Skeletal muscle tissue (tissue), 4 donors: Measurements from ENCODE around the gene OR2A1. TPM values are rescaled to one million over a fixed set of nuclear protein-coding genes. Genes with fewer than 3 reads are reported as not detected.
"Not testable (repeated sequence)": the region's sequence is repeated elsewhere in the genome, so short reads cannot be mapped to it uniquely, and the experiment has no call there.

Experiments used
- H3K27ac ChIP-seq: one replicate; pipeline ENCODE4 v1.7.0; 2013; ENCODE audit warnings: mild to moderate bottlenecking, low read depth, low read length, inconsistent platforms
- H3K27me3 ChIP-seq, 3 donors: one replicate each; pipeline ENCODE4 v1.7.0; 2013; ENCODE audit warnings: low read length in 3 of 3; ENCODE audit not compliant: control insufficient read depth in 3 of 3, insufficient read depth in 3 of 3
- H3K36me3 ChIP-seq, 3 donors: one replicate each; pipeline ENCODE4 v1.7.0; 2013; ENCODE audit warnings: low read length in 3 of 3; ENCODE audit not compliant: control insufficient read depth in 3 of 3, insufficient read depth in 3 of 3
- H3K4me1 ChIP-seq, 3 donors: one replicate each; pipeline ENCODE4 v1.7.0; 2013; ENCODE audit warnings: low read length in 3 of 3, mild to moderate bottlenecking in 3 of 3; ENCODE audit not compliant: control insufficient read depth in 3 of 3, insufficient read depth in 3 of 3
- H3K4me3 ChIP-seq, 3 donors: one replicate each; pipeline ENCODE4 v1.7.0; 2013; ENCODE audit warnings: low read length in 3 of 3
- H3K9ac ChIP-seq, 3 donors: one replicate each; pipeline ENCODE4 v1.7.0; 2013; ENCODE audit warnings: low read length in 3 of 3, mild to moderate bottlenecking in 3 of 3, moderate library complexity in 2 of 3, low read depth in 1 of 3
- H3K9me3 ChIP-seq, 3 donors: one replicate each; pipeline ENCODE4 v1.7.0; 2013; ENCODE audit warnings: low read length in 3 of 3; ENCODE audit not compliant: control insufficient read depth in 3 of 3
- total RNA-seq: library from RNA; depleted of rRNA; stranded (reverse); fragments of >200 nt; gene quantifications from one replicate; pipeline ENCODE4 v1.2.3, GENCODE V29; 2014
- donor health status: Osteomylitis.

Gene OR2A1
- total RNA-seq, 1 donor from 2014 or later = under 0.01 TPM

GRCh38 chr7:144323359-144323758, 11.1 kb downstream of the OR2A1 start:
- not testable (repeated sequence) for H3K36me3 ChIP-seq, H3K27ac ChIP-seq, H3K4me1 ChIP-seq, H3K9ac ChIP-seq, H3K27me3 ChIP-seq, H3K9me3 ChIP-seq, H3K4me3 ChIP-seq

- H3K9me3 ChIP-seq, H3K36me3 ChIP-seq, H3K4me1 ChIP-seq, H3K9ac ChIP-seq, H3K27me3 ChIP-seq, H3K4me3 ChIP-seq, H3K27ac ChIP-seq: not testable (repeated sequence)
Observed at GRCh38 chr7:144325868-144326267, 13.6 kb downstream of the OR2A1 start.

GRCh38 chr7:144330044-144330443, 17.8 kb downstream of the OR2A1 start:
- not testable (repeated sequence) for H3K27ac ChIP-seq, H3K4me1 ChIP-seq, H3K9ac ChIP-seq, H3K9me3 ChIP-seq, H3K4me3 ChIP-seq, H3K36me3 ChIP-seq, H3K27me3 ChIP-seq

GRCh38 chr7:144331221-144331995, 19.2 kb downstream of the OR2A1 start:
- not testable (repeated sequence) for H3K27me3 ChIP-seq, H3K4me3 ChIP-seq, H3K4me1 ChIP-seq, H3K9ac ChIP-seq, H3K36me3 ChIP-seq, H3K9me3 ChIP-seq, H3K27ac ChIP-seq

GRCh38 chr7:144331996-144332288, 19.7 kb downstream of the OR2A1 start:
- not testable (repeated sequence) for H3K27ac ChIP-seq, H3K9ac ChIP-seq, H3K4me1 ChIP-seq, H3K36me3 ChIP-seq, H3K9me3 ChIP-seq, H3K4me3 ChIP-seq, H3K27me3 ChIP-seq

GRCh38 chr7:144348625-144349024, 36.4 kb downstream of the OR2A1 start:
- not testable (repeated sequence) for H3K36me3 ChIP-seq, H3K4me1 ChIP-seq

GRCh38 chr7:144351667-144352066, 39.4 kb downstream of the OR2A1 start:
- H3K27me3 ChIP-seq, H3K27ac ChIP-seq, H3K4me3 ChIP-seq: not testable (repeated sequence)

More at GRCh38 chr7:144348625-144349024, 36.4 kb downstream of the OR2A1 start:
- not testable (repeated sequence) for H3K27ac ChIP-seq, H3K27me3 ChIP-seq, H3K9me3 ChIP-seq, H3K9ac ChIP-seq, H3K4me3 ChIP-seq

GRCh38 chr7:144355176-144355822, 43.1 kb downstream of the OR2A1 start, which contains the start of gene ARHGEF5:
TSS of gene ARHGEF5 (plus strand) at chr7:144355402. CDS start at chr7:144362670, 7,268 bp downstream.
- H3K36me3 ChIP-seq, H3K9ac ChIP-seq, H3K27ac ChIP-seq, H3K4me3 ChIP-seq, H3K9me3 ChIP-seq, H3K27me3 ChIP-seq, H3K4me1 ChIP-seq: not testable (repeated sequence)

More at GRCh38 chr7:144351667-144352066, 39.4 kb downstream of the OR2A1 start:
- H3K9ac ChIP-seq, H3K4me1 ChIP-seq, H3K9me3 ChIP-seq, H3K36me3 ChIP-seq: not testable (repeated sequence)

GRCh38 chr7:144356185-144356584, 44.0 kb downstream of the OR2A1 start:
- H3K9ac ChIP-seq, H3K4me3 ChIP-seq, H3K36me3 ChIP-seq: not testable (repeated sequence)

GRCh38 chr7:144356860-144357259, 44.6 kb downstream of the OR2A1 start:
- not testable (repeated sequence) for H3K4me1 ChIP-seq, H3K27me3 ChIP-seq, H3K4me3 ChIP-seq, H3K9me3 ChIP-seq, H3K9ac ChIP-seq, H3K36me3 ChIP-seq, H3K27ac ChIP-seq

More at GRCh38 chr7:144356185-144356584, 44.0 kb downstream of the OR2A1 start:
- not testable (repeated sequence) for H3K27me3 ChIP-seq, H3K4me1 ChIP-seq, H3K27ac ChIP-seq, H3K9me3 ChIP-seq
